ENCODE data around the gene TEK.
"Not testable (repeated sequence)": the region's sequence is repeated elsewhere in the genome, so short reads cannot be mapped to it uniquely, and the experiment has no call there.

TEK gene

DNA sequence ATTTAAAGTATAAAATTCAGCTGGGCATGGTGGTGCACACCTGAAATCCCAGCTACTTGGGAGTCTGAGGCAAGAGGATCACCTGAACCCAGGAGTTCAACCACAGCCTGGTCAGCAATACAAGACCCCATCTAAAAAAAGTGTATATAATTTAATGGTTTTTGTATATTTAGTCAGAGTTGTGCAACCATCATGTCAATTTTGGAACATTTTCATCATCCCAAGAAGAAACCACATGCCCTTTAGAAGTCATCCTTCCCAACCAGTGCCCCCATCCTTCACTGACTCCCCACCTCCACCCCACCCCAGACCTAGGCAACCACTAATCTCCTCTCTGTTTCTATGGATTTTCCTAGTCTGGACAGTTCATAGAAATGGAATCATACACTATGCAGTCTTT lies 18.8 kb upstream of the TEK start:
- Histone ChIP-seq H3K27ac (ENCODE audit: low read depth, low read length, severe bottlenecking) (no peak overlapping the region), H3K4me3 (ENCODE audit: extremely low read depth, insufficient read depth, low read length, poor library complexity, severe bottlenecking) (no peak overlapping the region), H3K9me3 (ENCODE audit: control insufficient read depth, low read length) (no peaks in the 10 kb centered on the region), H3K36me3 (ENCODE audit: control insufficient read depth, insufficient read depth, low read length) (no peaks in the 10 kb centered on the region), H3K4me1 (ENCODE audit: control insufficient read depth, insufficient read depth, low read length, poor library complexity, severe bottlenecking) (peaks cover 15% of the 10 kb centered on the region)

DNA sequence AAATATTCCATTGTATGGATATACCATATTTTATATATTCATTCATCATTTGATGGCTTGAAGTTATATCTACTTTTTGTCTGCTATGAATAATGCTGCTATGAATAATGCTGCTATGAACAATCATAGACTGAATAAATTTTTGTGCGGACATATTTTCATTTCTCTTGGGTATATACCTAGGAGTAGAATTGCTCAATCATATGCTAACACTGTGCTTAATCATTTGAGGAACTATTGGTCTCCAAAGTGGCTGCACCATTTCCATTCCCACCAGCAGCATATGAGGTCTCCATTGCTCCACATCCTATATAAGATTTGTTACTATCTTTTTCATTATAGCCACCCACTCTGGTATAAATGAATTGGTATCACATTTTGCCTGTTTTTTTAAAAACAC lies 18.3 kb upstream of the TEK start:
- Histone ChIP-seq H3K36me3 (ENCODE audit: control insufficient read depth, insufficient read depth, low read length) (no peaks in the 10 kb centered on the region), H3K4me1 (ENCODE audit: control insufficient read depth, insufficient read depth, low read length, poor library complexity, severe bottlenecking) (peaks cover 15% of the 10 kb centered on the region), H3K27ac (ENCODE audit: low read depth, low read length, severe bottlenecking) (no peak overlapping the region), H3K9me3 (ENCODE audit: control insufficient read depth, low read length) (no peaks in the 10 kb centered on the region), H3K4me3 (ENCODE audit: extremely low read depth, insufficient read depth, low read length, poor library complexity, severe bottlenecking) (no peak overlapping the region)
- no CpG with 5 or more reads among the region's 1 CpG for WGBS, 2 experiments (ENCODE audit: insufficient coverage in 2 of 2)

DNA sequence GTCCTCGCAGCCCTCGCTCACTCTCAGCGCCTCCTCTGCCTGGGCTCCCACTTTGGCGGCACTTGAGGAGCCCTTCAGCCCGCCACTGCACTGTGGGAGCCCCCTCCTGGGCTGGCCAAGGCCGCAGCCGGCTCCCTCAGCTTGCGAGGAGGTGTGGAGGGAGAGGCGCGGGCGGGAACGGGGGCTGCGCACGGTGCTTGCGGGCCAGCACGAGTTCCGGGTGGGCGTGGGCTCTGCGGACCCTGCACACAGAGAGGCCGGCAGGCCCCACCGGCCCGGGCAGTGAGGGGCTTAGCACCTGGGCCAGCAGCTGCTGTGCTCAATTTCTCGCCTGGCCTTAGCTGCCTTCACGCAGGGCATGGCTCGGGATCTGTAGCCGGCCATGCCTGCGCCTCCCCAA lies 16.5 kb upstream of the TEK start:
- H3K9me3 ChIP-seq (ENCODE audit: control insufficient read depth, low read length); H3K4me3 ChIP-seq (ENCODE audit: extremely low read depth, insufficient read depth, low read length, poor library complexity, severe bottlenecking); H3K27ac ChIP-seq (ENCODE audit: low read depth, low read length, severe bottlenecking); H3K4me1 ChIP-seq (ENCODE audit: control insufficient read depth, insufficient read depth, low read length, poor library complexity, severe bottlenecking); H3K36me3 ChIP-seq (ENCODE audit: control insufficient read depth, insufficient read depth, low read length): not testable (repeated sequence)
- WGBS, 2 experiments (ENCODE audit: insufficient coverage in 2 of 2): 87 to 94% methylated on average over 16 to 19 of the region's 27 CpGs

DNA sequence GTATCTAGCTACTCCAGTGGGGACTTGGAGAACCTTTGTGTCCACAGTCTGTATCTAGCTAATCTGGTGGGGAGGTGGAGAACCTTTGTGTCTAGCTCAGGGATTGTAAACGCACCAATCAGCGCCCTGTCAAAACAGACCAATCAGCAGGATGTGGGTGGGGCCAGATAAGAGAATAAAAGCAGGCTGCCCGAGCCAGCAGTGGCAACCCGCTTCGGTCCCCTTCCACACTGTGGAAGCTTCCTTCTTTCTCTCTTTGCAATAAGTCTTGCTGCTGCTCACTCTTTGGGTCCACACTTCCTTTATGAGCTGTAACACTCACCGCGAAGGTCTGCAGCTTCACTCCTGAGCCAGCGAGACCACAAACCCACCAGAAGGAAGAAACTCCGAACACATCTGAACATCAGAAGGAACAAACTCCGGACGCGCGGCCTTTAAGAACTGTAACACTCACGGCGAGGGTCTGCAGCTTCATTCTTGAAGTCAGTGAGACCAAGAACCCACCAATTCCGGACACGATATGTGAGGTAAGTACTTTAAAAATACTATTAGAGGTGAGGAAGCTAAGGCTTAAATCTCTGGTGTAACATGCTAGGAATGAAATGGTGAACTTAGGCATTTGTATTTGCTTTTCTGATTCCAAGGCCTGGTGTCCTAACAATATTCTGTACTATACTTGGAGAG lies 15.5 kb upstream of the TEK start:
- H3K4me3 ChIP-seq (ENCODE audit: extremely low read depth, insufficient read depth, low read length, poor library complexity, severe bottlenecking); H3K27ac ChIP-seq (ENCODE audit: low read depth, low read length, severe bottlenecking); H3K4me1 ChIP-seq (ENCODE audit: control insufficient read depth, insufficient read depth, low read length, poor library complexity, severe bottlenecking); H3K9me3 ChIP-seq (ENCODE audit: control insufficient read depth, low read length); H3K36me3 ChIP-seq (ENCODE audit: control insufficient read depth, insufficient read depth, low read length): not testable (repeated sequence)
- WGBS, 2 experiments (ENCODE audit: insufficient coverage in 2 of 2): 88 to 99% methylated on average over 3 to 13 of the region's 17 CpGs

DNA sequence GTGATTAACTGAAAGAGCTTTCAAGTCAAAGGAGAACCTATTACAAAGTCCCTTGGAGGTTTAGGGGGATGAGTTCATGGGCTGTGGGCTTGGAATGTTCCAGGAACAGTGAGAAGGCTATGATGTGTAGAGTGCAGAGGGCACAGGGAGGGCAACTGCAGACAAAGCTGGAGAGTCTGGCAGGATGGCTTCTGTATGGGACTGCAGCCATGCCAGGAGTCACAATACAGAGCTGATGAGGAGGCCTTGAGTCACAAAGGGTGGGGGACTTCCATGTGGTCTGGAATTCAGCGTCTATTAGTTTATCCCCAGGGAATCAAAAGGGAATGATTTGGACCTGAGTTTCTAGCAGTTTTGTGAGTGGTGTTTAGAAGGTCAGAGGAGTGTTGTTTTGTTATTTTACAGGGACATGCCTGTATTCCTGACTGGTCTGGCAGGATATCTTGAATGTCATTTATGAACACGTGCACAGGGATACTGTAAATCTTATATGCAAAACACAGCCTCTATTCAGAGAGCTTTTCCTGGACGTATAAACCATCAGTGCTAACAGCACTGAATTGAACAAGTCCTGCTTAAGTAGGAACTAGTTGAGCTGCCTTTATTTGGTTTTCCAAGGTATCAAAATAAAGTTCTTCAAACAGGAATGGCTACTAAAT lies 14.3 kb upstream of the TEK start:
- no peaks in the 10 kb centered on the region for H3K9me3 ChIP-seq (ENCODE audit: control insufficient read depth, low read length)
- no peaks in the 10 kb centered on the region for H3K36me3 ChIP-seq (ENCODE audit: control insufficient read depth, insufficient read depth, low read length)
- WGBS, 2 experiments (ENCODE audit: insufficient coverage in 2 of 2): 90 to 100% methylated on average over 2 of the region's 3 CpGs
- peak overlapping the region; percentile 38 for H3K27ac ChIP-seq (ENCODE audit: low read depth, low read length, severe bottlenecking)
- peaks cover under 1% of the 10 kb centered on the region for H3K4me1 ChIP-seq (ENCODE audit: control insufficient read depth, insufficient read depth, low read length, poor library complexity, severe bottlenecking)
- no peak overlapping the region for H3K4me3 ChIP-seq (ENCODE audit: extremely low read depth, insufficient read depth, low read length, poor library complexity, severe bottlenecking)

DNA sequence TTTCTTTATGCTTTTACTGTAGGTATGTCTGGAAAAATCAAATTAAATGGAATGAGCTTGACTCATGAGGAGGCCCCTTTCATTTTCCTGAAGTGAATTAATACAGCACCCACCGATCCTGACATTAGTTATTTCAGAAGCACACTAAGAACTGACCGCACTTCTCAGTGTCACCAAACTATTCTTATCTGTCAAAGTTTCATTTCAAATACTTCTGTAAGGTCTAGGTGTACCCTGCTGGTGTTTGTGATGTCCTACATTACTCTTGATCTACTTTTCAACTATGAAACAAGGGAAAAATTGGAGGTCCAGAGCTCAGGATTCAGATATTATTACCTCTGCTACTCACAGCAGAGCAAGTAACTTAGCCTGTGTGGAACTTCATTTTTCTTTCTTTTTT lies 1.8 kb upstream of the TEK start:
- WGBS, 2 experiments (ENCODE audit: insufficient coverage in 2 of 2): 100% methylated on average over 1 to 2 of the region's 2 CpGs
- Histone ChIP-seq H3K4me3 (ENCODE audit: extremely low read depth, insufficient read depth, low read length, poor library complexity, severe bottlenecking) (no peak overlapping the region), H3K9me3 (ENCODE audit: control insufficient read depth, low read length) (no peaks in the 10 kb centered on the region)

DNA sequence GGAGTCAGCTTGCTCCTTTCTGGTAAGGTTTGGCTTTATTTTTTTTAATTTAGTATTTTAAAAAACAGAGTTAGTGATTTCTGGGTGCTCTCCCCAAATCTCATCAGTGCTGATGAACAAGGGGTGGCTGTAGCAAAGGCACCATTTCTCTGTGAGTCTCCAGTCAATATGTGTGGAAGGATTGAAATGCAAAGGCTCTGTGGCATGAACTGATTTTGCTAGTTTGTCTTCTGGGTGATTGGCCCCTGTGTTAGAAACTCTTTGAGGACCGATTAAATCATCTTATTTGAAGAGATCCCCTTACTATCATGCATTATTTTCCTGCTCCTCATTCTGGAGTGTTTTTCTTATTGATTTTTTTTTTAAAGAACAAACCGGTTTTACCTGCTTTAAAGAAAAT lies 596 bp downstream of the TEK start:
- Histone ChIP-seq H3K9me3 (ENCODE audit: control insufficient read depth, low read length) (no peaks in the 10 kb centered on the region), H3K4me1 (ENCODE audit: control insufficient read depth, insufficient read depth, low read length, poor library complexity, severe bottlenecking) (no peaks in the 10 kb centered on the region), H3K36me3 (ENCODE audit: control insufficient read depth, insufficient read depth, low read length) (peaks cover 16% of the 10 kb centered on the region), H3K4me3 (ENCODE audit: extremely low read depth, insufficient read depth, low read length, poor library complexity, severe bottlenecking) (peak overlapping the region; percentile 54), H3K27ac (ENCODE audit: low read depth, low read length, severe bottlenecking) (peak overlapping the region; percentile 84)
- WGBS, 2 experiments (ENCODE audit: insufficient coverage in 2 of 2): no CpG with 5 or more reads among the region's 2 CpGs

More for the DNA sequence above, 1.8 kb upstream of the TEK start:
- Histone ChIP-seq H3K27ac (ENCODE audit: low read depth, low read length, severe bottlenecking) (no peak overlapping the region), H3K36me3 (ENCODE audit: control insufficient read depth, insufficient read depth, low read length) (no peaks in the 10 kb centered on the region), H3K4me1 (ENCODE audit: control insufficient read depth, insufficient read depth, low read length, poor library complexity, severe bottlenecking) (no peaks in the 10 kb centered on the region)

DNA sequence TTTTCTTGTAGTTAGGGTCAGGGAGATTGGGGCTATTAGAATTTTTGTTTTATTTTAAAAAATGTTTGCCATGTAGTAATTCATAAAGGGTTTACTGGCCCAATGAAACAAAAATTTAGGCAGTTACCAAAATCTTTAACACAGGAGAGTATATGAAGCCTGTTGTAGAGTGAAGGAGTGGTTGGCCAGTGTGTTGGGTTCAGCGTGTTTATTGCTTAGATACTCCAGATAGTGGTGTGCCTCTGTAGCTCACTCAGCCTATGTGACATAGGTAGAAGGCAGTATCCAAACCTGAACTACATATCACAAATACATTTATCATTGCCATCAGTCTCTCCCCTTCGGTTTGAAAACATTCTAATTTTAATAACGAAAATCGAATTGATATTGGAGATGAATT lies 1.2 kb downstream of the TEK start:
- Histone ChIP-seq H3K4me1 (ENCODE audit: control insufficient read depth, insufficient read depth, low read length, poor library complexity, severe bottlenecking) (no peaks in the 10 kb centered on the region), H3K9me3 (ENCODE audit: control insufficient read depth, low read length) (no peaks in the 10 kb centered on the region), H3K4me3 (ENCODE audit: extremely low read depth, insufficient read depth, low read length, poor library complexity, severe bottlenecking) (peak overlapping the region; percentile 54), H3K36me3 (ENCODE audit: control insufficient read depth, insufficient read depth, low read length) (peaks cover 16% of the 10 kb centered on the region), H3K27ac (ENCODE audit: low read depth, low read length, severe bottlenecking) (peak overlapping the region; percentile 84)
- no CpG with 5 or more reads among the region's 4 CpGs for WGBS, 2 experiments (ENCODE audit: insufficient coverage in 2 of 2)

DNA sequence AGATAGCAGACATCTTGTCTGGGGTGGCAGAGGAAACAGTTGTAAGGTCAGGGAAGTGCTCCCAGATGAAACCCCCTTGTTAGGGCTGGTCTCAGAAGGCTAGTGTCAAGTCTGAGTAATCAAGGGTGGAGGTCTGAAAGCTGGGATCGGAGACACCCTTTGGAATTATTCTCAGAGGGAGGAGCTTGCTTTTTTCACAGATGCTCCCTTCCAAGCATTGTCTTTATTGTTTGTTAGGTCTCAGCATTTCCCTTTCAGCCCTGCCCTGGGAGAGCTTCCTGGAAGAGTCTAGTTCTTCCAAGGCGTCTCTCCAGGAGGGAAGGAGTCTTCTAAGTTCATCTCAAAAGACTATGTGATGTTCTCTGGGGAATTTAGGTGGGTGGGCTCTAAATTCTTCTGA lies 3.2 kb downstream of the TEK start:
- no CpG with 5 or more reads among the region's 2 CpGs for WGBS, 2 experiments (ENCODE audit: insufficient coverage in 2 of 2)
- Histone ChIP-seq H3K9me3 (ENCODE audit: control insufficient read depth, low read length) (no peaks in the 10 kb centered on the region), H3K27ac (ENCODE audit: low read depth, low read length, severe bottlenecking) (peak overlapping the region; percentile 19), H3K36me3 (ENCODE audit: control insufficient read depth, insufficient read depth, low read length) (peaks cover 16% of the 10 kb centered on the region), H3K4me1 (ENCODE audit: control insufficient read depth, insufficient read depth, low read length, poor library complexity, severe bottlenecking) (no peaks in the 10 kb centered on the region), H3K4me3 (ENCODE audit: extremely low read depth, insufficient read depth, low read length, poor library complexity, severe bottlenecking) (peak overlapping the region; percentile 54)

DNA sequence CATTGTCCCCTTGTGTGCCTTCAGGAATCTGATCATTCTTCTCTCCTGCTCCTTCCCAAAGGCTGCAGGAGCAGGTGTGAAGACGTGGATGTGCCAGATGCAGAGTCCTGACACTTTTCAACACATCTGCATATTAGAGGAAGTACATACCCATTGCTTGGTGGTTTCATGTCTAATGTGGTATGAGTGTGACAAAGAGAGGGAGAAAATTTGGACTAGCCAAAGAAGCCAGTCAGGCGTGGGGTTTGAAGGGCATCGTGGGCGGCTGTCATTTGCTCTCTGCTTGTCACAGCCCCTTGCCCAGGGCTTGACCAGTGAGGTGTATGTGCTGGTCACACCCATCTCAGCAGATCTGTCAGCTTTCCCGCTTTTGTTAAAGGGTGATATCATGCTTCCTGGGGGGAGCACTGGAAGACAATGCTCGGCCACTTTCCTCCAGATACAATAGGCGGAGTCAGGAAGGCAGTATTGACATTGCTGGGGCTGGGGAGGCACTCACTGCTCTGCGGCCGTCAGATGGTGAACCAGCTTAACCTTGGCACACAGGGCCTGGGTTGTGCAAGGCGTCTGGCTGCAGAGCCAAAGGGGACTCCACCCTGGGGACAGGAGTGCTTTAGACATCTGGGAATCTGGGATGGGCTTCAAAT lies 8.6 kb downstream of the TEK start:
- Histone ChIP-seq H3K9me3 (ENCODE audit: control insufficient read depth, low read length) (no peaks in the 10 kb centered on the region), H3K4me1 (ENCODE audit: control insufficient read depth, insufficient read depth, low read length, poor library complexity, severe bottlenecking) (peaks cover 18% of the 10 kb centered on the region), H3K27ac (ENCODE audit: low read depth, low read length, severe bottlenecking) (no peak overlapping the region), H3K36me3 (ENCODE audit: control insufficient read depth, insufficient read depth, low read length) (peaks cover 45% of the 10 kb centered on the region), H3K4me3 (ENCODE audit: extremely low read depth, insufficient read depth, low read length, poor library complexity, severe bottlenecking) (no peak overlapping the region)
- WGBS, 2 experiments (ENCODE audit: insufficient coverage in 2 of 2): 68 to 80% methylated on average over 7 to 8 of the region's 10 CpGs

DNA sequence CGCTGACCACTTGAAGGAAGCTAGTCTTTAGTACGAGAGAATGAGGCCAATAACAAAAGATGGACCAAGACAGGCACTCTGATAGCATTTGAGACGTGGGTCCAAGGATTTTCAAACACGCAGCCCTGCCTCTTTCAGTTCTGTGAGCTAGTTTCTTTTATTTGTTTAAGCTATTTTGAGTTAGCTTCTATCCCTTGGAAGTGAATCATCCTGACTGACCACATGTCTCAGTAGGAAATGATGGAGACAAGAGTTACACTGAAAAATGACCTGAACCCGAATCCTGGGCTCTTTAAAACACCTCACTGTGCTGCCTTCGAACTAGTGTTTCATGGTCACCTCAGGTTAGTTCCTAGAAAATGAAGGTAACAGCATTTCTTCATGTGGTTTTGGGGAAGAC lies 9.9 kb downstream of the TEK start:
- H3K4me1 ChIP-seq (ENCODE audit: control insufficient read depth, insufficient read depth, low read length, poor library complexity, severe bottlenecking): peaks cover 18% of the 10 kb centered on the region
- H3K4me3 ChIP-seq (ENCODE audit: extremely low read depth, insufficient read depth, low read length, poor library complexity, severe bottlenecking): no peak overlapping the region
- 97 to 100% methylated on average over 4 of the region's 6 CpGs for WGBS, 2 experiments (ENCODE audit: insufficient coverage in 2 of 2)
- no peak overlapping the region for H3K27ac ChIP-seq (ENCODE audit: low read depth, low read length, severe bottlenecking)
- H3K36me3 ChIP-seq (ENCODE audit: control insufficient read depth, insufficient read depth, low read length): peaks cover 35% of the 10 kb centered on the region
- no peaks in the 10 kb centered on the region for H3K9me3 ChIP-seq (ENCODE audit: control insufficient read depth, low read length)
